GM11168 (cell line): ENCODE results near the gene C19orf25.
"Not testable (repeated sequence)": the region's sequence is repeated elsewhere in the genome, so short reads cannot be mapped to it uniquely, and the experiment has no call there.

Experiments used
- in situ Hi-C: fragments of 300-500 bp; cut with MboI; formaldehyde crosslinking; loops from one replicate; pipeline ENCODE4 v1.12.0; 2022; ENCODE audit warnings: low sequenced_read_pairs; ENCODE audit not compliant: unreplicated experiment

Gene C19orf25

GRCh38 chr19:1451916-1452801, 26.9 kb downstream of the C19orf25 start:
- in situ Hi-C loops: no loop called here

- in situ Hi-C loops: no loop called here
Observed at GRCh38 chr19:1450735-1451731, 28.0 kb downstream of the C19orf25 start.

GRCh38 chr19:1449467-1450442, 29.3 kb downstream of the C19orf25 start, which contains the start of gene APC2:
TSS of gene APC2 (plus strand) at chr19:1450121. CDS start at chr19:1453002, 2,881 bp downstream.
- in situ Hi-C loops: no loop called here

GRCh38 chr19:1447944-1448343, 31.1 kb downstream of the C19orf25 start:
- in situ Hi-C loops: no loop called here

GRCh38 chr19:1447504-1447903, 31.5 kb downstream of the C19orf25 start:
- in situ Hi-C loops: no loop called here

GRCh38 chr19:1446713-1447481, 32.1 kb downstream of the C19orf25 start:
- in situ Hi-C loops: no loop called here

GRCh38 chr19:1445932-1446712, 32.9 kb downstream of the C19orf25 start:
- in situ Hi-C loops: no loop called here

GRCh38 chr19:1445185-1445931, 33.7 kb downstream of the C19orf25 start:
- in situ Hi-C loops: no loop called here

- in situ Hi-C loops: no loop called here
Observed at GRCh38 chr19:1441677-1442438, 37.2 kb downstream of the C19orf25 start.

- in situ Hi-C loops: no loop called here
Observed at GRCh38 chr19:1441022-1441426, 38.0 kb downstream of the C19orf25 start.

- in situ Hi-C loops: no loop called here
Observed at GRCh38 chr19:1440418-1440801, 38.6 kb downstream of the C19orf25 start.

GRCh38 chr19:1439525-1440417, 39.2 kb downstream of the C19orf25 start:
- in situ Hi-C loops: not testable (repeated sequence)

- in situ Hi-C loops: no loop called here
Observed at GRCh38 chr19:1438933-1439354, 40.1 kb downstream of the C19orf25 start.

- in situ Hi-C loops: no loop called here
Observed at GRCh38 chr19:1438035-1438932, 40.7 kb downstream of the C19orf25 start, which contains the start of gene RPS15. TSS of gene RPS15 (plus strand) at chr19:1438396. CDS start at chr19:1438426, 30 bp downstream.

GRCh38 chr19:1437609-1438008, 41.4 kb downstream of the C19orf25 start:
- in situ Hi-C loops: no loop called here
